Measurements from ENCODE around the gene FAM229B.

FAM229B gene

GRCh38 chr6:112144145-112144926, 56.9 kb downstream of the FAM229B start:
- DNase-seq: no peak

GRCh38 chr6:112145080-112145573, 57.7 kb downstream of the FAM229B start:
- DNase-seq: no peak

DNA sequence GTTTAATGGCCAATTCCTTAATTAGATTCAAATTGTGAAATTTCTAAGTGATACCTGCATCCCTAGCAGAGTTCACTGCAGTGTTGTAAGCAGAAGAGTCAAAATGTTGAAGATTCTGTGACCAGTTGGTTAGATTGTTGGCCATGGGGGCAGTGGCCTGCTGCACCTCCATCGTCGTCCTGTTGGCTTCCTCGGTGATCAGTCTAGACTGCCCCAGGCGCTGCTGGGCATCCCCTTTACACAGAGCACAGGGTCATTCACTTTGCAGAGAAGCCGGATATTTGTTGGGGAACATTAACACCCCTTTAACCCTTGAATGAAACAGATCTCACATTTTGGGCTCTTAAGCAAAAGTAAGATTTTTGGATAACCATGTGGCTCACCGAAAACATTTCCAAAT, 60.7 kb downstream of the FAM229B start:
- DNase-seq: no peak

DNA sequence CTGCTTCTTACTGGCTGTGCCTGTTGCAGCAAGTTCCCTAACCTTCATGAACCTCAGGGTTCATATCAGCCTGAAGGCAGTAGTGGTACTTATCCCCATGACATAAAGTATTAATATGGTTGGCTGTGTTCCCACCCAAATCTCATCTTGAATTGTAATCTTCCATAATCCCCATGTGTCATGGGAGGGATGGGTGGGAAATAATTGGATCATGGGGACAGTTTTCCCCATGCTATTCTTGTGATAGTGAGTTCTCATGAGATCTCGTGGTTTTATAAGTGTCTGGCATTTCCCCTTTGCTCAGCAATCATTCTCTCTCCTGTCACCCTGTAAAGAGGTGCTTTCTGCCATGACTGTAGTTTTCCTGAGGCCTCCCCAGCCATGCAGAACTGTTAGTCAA, 61.8 kb downstream of the FAM229B start:
- no peak for DNase-seq

DNA sequence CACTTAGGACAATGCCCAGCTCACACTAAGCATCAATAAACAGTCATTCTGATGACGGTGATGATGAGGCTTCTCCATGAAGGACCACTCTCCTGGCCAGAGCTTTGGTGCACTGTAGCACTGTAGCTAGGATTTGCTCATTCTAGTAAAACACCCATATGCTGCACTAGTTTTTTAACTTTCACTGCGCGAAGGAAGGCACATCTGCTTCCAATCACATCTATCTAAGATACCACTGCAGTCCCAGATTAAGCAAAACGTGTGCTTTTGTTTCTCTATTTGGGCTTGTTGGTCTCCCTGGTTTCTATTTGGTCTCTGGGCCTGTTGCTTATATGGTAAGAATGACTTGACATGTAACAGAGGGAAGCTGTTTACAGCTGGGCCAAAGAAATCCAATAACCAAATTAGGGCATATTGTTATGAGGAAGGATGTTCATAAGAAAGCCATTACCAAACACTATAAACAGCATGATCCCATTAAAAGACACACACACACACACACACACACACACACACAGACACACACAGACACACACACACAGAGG, 62.4 kb downstream of the FAM229B start:
- DNase-seq: no peak

GRCh38 chr6:112150363-112150762, 63.0 kb downstream of the FAM229B start:
- no peak for DNase-seq

All from activated CD8-positive, alpha-beta memory T cell treated with anti-CD3 and anti-CD28 coated beads, Interleukin-2, amount 50 U/mL, for 48 hours (primary cell).